Cardiac muscle cell (in vitro differentiated cells and primary cell): Measurements from ENCODE around the gene MANBA. TPM values are rescaled to one million over a fixed set of nuclear protein-coding genes. Genes with fewer than 3 reads are reported as not detected.

Experiments
- DNase-seq, 2 donors: peaks; one replicate each; pipeline versions ENCODE4 v3.0.0 to v3.0.0-alpha.2; 2010 to 2017; ENCODE audit warnings: low read depth in 1 of 2, low spot score in 1 of 2
- H3K27ac ChIP-seq: fragments of 200-600 bp; sonication (generic); 2 replicates; pipeline ENCODE4 v1.5.1; 2016
- H3K27me3 ChIP-seq: fragments of 200-600 bp; sonication (generic); 2 replicates; pipeline ENCODE4 v1.6.0; 2016; ENCODE audit warnings: control low read depth
- H3K36me3 ChIP-seq: fragments of 200-600 bp; sonication (generic); 2 replicates; pipeline ENCODE4 v1.5.1; 2016; ENCODE audit warnings: control low read depth
- H3K4me1 ChIP-seq: fragments of 200-600 bp; sonication (generic); 2 replicates; pipeline ENCODE4 v1.8.1; 2017; ENCODE audit warnings: low read depth, mild to moderate bottlenecking, mixed run types
- H3K4me3 ChIP-seq: fragments of 200-600 bp; sonication (generic); 2 replicates; pipeline ENCODE4 v1.5.1; 2016; ENCODE audit warnings: mild to moderate bottlenecking
- H3K9me3 ChIP-seq: fragments of 200-600 bp; sonication (generic); 2 replicates; pipeline ENCODE4 v1.5.1; 2017; ENCODE audit warnings: low read depth, mild to moderate bottlenecking, control low read depth
- CTCF ChIP-seq: IDR thresholded peaks from 2 replicates; pipeline ENCODE4 v1.5.1; 2012; ENCODE audit warnings: low read depth, mild to moderate bottlenecking, low read length
- polyA plus RNA-seq: library from polyadenylated mRNA; unstranded; fragments of >200 nt; fragmentation: Nextera tagmentation; extraction: Ambion mirVana; gene quantifications from 2 replicates; pipeline ENCODE4 v1.2.1, GENCODE V29; 2016
- total RNA-seq: library from RNA; depleted of rRNA; stranded (reverse); fragments of >200 nt; gene quantifications from 2 replicates; pipeline ENCODE4 v1.2.3, GENCODE V29; 2016

The MANBA gene
- total RNA-seq: 74.5 and 82.3 TPM in 2 replicates
- polyA plus RNA-seq: 49.5 and 58.8 TPM in 2 replicates

- Histone ChIP-seq H3K4me3 (peak within 1 kb of the TSS; percentile 79), H3K9me3 (no peaks in the 10 kb centered on the region), H3K27me3 (no peaks in the 10 kb centered on the region), H3K27ac (peak within 1 kb of the TSS; percentile 56), H3K36me3 (no peaks in the 10 kb centered on the region), H3K4me1 (peaks cover 17% of the 10 kb centered on the region)
- TF ChIP-seq CTCF: no peak
- peak; percentile 80 to 90 for DNase-seq
Observed at GRCh38 chr4:102760645-102761295, at the start of gene MANBA. MANBA (minus strand) TSS chr4:102760968; CDS start chr4:102760894, 74 bp downstream.

- peaks cover 16% of the 10 kb centered on the region for H3K4me1 ChIP-seq
- DNase-seq: no peak
- H3K36me3 ChIP-seq: peaks cover 40% of the 10 kb centered on the region
- H3K4me3 ChIP-seq: no peak overlapping the region
- H3K27me3 ChIP-seq: no peaks in the 10 kb centered on the region
- no peak overlapping the region for H3K27ac ChIP-seq
- no peak for TF ChIP-seq CTCF
- H3K9me3 ChIP-seq: no peaks in the 10 kb centered on the region
Observed at GRCh38 chr4:102809691-102810090, 48.9 kb upstream of the MANBA start.

- DNase-seq: no peak
- Histone ChIP-seq H3K4me3 (no peak overlapping the region), H3K27me3 (no peaks in the 10 kb centered on the region), H3K9me3 (no peaks in the 10 kb centered on the region), H3K27ac (peak overlapping the region; percentile 40), H3K36me3 (peaks cover 43% of the 10 kb centered on the region), H3K4me1 (peaks cover 16% of the 10 kb centered on the region)
- TF ChIP-seq CTCF: no peak
Observed at GRCh38 chr4:102809190-102809589, 48.4 kb upstream of the MANBA start.

- no peak for DNase-seq
- no peak overlapping the region for H3K4me3 ChIP-seq
- H3K27ac ChIP-seq: no peak overlapping the region
- H3K36me3 ChIP-seq: peaks cover 53% of the 10 kb centered on the region
- H3K9me3 ChIP-seq: no peaks in the 10 kb centered on the region
- H3K4me1 ChIP-seq: peaks cover 11% of the 10 kb centered on the region
- no peak for TF ChIP-seq CTCF
- no peaks in the 10 kb centered on the region for H3K27me3 ChIP-seq
Observed at GRCh38 chr4:102808009-102808408, 47.2 kb upstream of the MANBA start.

- H3K36me3 ChIP-seq: peaks cover 59% of the 10 kb centered on the region
- H3K9me3 ChIP-seq: no peaks in the 10 kb centered on the region
- DNase-seq: no peak
- peak overlapping the region; percentile 26 for H3K27ac ChIP-seq
- no peaks in the 10 kb centered on the region for H3K27me3 ChIP-seq
- no peak overlapping the region for H3K4me3 ChIP-seq
- TF ChIP-seq CTCF: no peak
- peaks cover 9% of the 10 kb centered on the region for H3K4me1 ChIP-seq
Observed at GRCh38 chr4:102807345-102807744, 46.6 kb upstream of the MANBA start.
